GM19455 (cell line): Measurements from ENCODE around the gene NXT1.

ENCODE experiments used
- ATAC-seq: cut with Tn5 transposase; IDR thresholded peaks from one replicate; pipeline ENCODE4 v1.9.1; 2021; ENCODE audit not compliant: unreplicated experiment

The NXT1 gene

DNA sequence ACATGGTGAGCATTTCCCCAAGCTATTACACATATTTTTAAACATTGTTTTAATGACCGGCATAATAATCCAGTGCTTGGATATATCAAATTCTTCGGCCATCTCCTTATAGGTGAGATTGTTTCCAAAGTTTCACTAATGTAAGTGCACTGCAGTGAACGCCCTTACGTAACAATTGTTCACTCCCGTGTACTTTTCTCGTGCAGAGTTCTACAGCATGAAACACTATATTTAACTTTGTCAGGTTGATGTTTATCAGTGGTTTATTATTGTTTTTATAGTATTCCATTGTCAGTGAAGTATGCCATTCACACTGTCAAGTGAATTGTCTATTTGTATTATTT is 7.9 kb downstream of the NXT1 start:
- ATAC-seq: no peak

DNA sequence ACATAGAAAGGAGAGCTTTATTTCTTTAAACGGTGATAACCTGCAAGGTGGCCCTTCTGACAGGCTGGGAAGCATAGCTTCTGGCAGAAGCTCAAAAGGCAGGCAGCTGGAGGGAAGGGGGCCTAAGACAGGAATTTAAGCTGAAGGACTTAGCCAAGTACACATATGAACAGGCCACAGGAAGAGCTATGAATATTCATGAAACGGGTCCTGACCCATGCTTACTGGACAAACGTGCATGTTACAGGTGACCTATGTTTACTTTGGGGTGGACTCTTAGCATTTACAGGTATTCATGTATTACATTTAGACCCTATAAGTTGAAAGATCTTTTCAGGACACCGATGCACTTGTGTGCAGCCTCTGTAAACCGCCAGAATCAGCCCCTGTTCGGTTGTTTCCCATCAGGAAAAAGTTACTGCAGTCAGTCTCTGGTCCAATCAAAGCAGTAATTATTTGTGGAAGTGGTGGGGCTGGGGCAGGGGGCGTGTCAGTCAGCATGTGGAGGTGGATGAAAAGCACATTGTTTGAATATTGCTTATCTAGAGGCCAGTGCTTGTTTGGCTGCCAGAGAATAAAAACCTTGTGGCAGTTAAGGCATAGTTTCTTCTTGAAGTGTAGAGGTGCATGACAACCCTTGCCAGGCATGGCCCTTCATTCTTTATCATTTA is 8.5 kb downstream of the NXT1 start:
- ATAC-seq: no peak

DNA sequence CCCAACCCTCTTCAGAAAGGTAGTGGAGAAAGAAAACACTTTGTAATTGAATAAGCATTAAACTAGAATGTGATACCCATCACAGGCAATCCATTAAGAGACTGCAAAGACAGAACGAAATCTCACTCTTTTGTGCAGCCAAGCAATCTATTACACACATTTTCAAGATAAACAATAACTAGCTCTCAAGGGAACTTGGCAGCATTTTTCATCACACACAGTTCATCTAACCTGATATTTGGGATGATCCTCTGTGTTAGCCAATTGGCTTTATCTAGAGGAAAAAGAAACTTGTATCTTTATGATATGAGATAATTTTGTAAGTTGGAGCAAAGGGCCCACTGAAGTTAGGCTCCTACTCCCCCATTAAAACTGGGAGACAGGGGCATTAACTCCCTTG is 9.9 kb downstream of the NXT1 start:
- no peak for ATAC-seq

DNA sequence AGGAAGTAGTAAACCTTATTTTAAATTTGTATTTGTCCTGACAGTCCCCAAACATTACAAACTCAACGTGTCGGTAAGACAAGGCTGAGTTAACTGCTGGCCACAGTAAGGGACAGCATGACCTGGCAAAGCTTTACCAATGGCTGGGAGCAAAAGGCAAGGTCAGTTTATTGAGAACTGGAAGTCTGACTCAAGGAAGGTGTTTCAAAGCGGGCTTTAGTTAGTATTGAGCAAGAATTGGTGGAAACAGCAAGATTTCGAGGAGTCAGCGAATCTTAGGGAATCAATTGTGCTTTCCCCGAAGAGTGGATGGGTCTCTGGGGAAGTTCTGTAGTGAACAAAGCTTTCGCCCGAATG is 10.5 kb downstream of the NXT1 start:
- no peak for ATAC-seq

DNA sequence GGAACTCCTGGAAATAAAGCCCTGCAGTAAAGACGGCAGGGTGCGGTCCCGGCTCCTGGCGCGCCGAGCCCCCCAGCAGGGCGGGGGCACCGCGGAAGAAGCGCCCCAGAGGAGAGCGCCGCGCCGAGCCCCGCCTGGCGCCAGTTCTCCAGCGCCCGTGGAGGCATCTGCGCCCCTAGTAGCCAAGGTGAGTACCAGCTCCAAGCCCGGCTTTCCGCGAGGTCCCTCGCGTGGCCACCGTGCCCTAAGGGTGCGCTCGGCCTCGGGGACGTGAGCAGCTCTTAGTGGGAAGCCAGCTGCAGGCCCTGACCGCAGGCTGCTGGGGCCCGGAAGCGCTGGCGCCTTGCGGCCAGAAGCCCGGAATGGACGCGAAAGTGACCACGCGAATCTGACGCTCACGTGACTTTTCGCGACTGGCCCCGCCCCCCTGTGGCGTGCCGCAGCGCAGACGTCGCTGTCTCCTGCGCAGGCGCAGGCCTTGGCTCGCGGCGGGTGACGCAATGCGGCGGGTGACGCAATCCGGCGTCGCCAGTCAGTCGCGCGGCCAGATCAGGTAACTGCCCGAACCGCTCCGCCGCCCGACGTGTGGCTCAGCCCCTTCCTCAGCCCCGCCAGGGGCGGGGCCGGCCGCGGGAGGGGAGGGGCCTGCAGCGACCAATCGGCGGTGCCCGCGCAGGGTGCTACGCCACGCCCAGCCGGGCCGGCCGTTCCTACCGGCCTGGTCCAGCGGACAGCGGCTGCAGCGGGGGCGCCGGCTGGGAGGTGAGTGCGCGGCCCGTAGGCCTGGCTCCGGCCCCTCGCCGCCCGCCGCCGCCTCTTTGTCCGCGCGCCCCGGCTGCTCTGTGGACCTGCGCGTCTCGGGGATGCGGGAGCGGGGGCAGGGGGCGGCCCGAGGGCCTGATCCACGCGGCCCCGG is 11.1 kb downstream of the NXT1 start, which contains the start of gene GZF1:
TSS of gene GZF1 (plus strand) at position 707 of the 916 bp plus-strand sequence. CDS start 2,202 bp downstream, outside the sequence.
- peak; percentile 66 for ATAC-seq

DNA sequence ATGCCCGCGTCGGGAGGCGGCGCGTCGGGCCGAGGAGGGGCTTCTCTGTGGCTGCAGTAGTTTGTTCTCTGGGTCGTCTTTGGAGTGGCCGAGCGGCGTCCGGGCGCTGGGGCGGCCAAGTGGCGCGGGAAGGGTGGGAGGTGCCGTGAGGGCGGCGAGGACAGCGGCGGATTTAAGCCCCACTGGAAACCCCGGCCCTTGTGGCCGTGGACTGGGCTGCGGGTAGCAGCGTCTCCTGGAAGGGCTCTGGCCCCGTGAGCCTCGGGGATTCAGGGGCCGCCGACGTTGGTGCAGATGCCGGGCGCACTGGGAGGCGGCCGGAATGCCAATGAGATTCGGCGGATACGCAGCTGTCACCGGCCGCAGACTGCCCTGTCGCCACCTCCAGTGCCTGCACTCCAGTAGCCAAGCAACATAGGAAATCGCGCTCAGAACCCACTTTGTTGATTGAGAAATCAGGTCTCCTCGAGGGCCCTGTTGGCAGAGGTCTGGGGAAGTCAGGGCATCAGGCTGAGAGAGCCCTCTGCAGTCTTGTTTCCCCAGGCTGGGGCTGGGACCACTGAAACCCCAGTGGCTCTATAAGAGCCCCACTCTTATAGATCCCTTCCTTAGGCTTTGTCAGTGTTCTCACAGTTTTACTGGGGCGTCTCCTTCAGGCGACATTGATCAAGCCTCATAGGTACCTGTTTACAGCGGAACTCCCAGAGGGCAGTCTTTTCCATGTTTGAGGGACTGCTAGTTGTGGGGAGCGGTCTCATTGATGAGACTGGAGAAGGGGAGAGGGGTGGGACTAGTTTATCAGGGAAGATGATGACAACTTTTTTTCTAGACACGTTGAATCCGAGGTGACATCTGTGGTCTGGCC is 12.0 kb downstream of the NXT1 start:
- peak; percentile 6 for ATAC-seq

DNA sequence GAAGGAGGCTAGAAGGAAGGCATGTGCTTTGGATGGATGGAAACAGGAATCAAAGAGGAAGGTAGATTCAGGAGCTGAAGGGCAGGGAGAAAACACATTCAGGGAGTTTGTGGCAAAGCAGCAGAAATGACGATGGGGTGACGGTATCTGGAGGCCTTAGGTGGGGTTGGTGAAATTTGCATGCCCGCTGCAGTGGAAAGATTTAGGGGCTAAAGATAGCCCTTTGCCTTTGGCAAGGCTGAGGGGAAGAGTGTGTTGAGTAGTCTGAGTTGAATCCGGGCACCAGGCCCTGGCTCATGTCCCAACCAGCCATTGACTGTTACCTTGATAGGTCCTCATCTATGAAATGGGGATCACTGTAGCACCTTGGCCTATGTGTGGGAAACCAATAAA is 12.7 kb downstream of the NXT1 start:
- ATAC-seq: no peak

DNA sequence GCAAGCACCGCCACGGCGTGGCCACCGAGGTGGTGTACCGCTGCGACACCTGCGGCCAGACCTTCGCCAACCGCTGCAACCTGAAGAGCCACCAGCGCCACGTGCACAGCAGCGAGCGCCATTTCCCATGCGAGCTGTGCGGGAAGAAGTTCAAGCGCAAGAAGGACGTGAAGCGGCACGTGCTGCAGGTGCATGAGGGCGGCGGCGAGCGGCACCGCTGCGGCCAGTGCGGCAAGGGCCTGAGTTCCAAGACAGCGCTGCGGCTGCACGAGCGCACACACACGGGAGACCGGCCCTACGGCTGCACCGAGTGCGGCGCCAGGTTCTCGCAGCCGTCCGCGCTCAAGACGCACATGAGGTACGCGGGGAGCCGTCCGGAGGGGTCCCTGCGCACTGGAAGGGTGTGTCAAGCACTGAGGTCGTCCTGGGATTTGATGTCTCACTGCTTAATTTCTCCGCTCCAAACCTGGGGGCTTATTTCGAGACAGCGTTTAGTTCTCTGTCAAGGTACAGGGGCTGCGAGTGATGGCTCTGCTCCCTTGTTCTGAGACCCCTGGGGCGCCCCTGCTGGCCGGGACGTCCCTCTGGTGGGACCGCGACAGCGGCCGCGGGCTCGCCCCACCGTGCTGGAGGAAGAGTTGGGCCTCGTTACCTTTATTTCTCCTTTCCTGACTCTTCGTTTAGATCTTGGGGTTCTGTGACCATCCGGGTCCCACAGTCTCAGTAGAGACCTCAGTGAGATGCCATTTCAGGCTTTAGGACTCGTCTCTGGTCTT is 15.0 kb downstream of the NXT1 start:
- ATAC-seq: no peak

DNA sequence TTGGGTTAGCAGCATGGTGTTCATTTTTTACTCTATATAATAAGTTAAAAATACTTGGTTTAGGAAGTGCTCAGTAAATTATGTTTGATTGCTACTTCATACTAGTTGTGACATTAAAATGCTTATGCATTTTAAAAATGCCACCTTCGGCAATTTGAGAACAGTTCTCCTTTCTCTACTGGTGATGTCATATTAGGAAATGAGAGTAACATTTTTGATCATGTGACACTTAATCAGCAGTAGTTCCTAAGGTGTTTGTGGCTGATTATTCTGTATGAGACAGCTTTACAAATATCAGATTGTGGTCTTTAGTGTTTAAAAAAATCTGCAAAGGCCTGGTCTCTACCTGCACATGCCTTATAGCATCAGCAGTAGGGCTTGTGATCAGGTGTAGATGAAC is 15.8 kb downstream of the NXT1 start:
- ATAC-seq: no peak

DNA sequence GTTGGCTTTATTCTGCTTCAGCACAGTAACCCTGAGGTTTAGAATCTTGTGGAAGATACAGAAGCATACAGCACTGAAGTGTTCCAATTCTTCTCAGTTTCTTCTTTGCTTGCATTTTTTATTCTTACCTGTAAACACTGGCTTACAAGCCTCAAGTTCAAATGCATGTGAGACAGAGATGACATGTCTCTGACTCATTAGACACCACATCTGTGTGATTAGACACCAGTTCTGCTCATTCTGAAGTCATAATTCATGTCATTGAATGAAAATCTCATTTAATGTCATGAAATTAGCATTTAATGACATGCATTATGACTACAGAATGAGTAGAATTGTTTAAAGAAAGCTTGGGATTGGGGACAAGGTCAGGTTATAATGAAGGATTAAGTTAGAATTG is 17.2 kb downstream of the NXT1 start:
- no peak for ATAC-seq

DNA sequence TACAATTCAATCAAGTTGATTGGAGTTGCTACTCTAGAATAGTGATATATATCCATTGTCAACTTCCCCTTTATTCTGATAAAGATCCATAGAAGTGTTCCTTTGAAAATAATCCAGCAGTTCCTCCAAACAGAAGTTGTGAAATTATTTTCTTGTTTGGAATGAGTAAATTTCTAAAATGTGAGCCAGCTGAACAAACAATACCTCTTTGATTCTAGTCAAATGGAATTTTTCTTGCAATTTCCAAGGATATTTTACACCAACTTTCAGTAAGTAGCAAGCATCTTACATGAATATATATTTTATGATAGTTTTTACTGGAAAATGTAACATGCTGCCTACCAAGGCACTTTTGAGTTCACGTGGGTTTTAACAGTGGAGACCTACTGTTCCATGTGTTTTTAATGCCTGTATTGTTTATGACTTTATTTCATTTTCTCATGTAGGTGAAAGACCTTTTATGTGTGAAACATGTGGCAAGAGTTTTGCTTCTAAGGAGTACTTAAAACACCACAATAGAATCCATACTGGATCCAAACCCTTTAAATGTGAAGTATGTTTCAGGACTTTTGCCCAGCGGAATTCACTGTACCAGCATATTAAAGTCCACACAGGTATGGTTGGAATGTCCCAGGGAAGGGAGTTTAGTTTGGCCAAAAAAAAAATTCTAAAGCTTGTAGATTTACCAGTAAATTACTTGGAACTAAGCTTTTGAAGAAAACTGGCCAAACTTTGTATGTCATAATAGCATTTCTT is 17.9 kb downstream of the NXT1 start:
- ATAC-seq: no peak

DNA sequence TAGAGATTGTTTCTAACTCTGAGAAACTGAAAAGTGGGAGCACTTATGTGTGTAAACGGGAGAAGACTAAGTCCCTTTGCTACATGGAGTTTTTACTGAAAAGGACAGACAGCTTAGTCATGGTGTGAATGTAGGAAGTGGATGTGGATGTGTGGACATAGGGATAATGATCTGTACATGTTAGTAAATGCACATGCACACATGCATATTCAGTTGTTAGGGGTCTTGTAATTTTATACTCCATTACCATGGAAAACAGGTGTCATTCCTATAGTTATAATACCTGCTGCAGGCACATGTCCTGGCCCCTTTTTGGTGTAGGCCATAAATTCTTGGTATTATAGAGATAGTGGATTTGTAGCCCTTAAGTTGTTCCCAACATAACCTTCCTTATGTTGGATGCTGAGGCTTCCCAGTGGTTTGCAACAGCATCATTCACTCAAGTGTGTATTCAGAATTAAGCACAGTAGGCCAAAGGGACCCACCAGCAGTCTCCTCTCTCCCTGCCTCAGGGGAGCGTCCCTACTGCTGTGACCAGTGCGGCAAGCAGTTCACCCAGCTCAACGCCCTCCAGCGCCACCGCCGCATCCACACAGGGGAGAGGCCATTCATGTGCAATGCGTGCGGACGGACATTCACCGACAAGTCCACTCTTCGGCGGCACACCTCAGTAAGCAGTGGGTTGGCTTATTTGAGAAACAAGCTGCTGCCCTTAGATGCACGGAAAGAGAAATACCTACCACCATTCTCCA is 18.7 kb downstream of the NXT1 start:
- ATAC-seq: no peak

DNA sequence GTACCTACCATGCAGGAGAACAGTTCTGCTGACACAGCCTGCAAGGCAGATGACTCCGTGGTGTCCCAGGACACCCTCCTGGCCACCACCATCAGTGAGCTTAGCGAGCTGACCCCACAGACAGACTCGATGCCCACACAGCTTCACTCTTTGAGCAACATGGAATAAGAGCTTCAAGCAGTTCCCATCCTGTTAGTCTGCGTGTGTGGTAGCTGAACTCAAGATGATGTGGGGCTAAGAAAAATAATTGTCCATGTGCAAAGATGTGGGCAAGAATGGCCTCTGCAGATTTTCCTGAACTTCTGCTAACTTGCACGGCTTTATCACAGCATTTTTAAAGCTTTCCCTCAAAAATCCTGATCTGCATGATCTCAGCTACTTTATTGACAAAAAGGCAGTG is 19.7 kb downstream of the NXT1 start:
- ATAC-seq: no peak

DNA sequence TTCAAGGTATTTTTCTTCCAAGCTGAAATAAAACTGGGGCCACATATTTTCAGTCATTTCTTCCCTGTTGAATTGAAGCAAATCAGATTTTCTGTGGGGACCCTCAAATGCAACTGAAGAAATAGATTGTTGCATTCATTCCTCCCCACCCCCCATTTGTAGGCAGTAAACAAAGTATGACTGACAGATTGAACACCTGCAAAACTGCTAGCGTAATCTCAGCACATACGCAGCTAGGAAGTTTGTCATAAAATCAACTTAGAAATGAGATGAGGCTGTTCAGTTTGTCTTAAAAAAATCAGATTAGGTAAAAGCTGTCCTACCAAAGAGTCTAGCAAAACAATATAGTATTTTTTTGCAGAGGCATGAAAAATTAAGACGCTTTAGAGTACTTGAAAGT is 20.3 kb downstream of the NXT1 start:
- ATAC-seq: no peak

DNA sequence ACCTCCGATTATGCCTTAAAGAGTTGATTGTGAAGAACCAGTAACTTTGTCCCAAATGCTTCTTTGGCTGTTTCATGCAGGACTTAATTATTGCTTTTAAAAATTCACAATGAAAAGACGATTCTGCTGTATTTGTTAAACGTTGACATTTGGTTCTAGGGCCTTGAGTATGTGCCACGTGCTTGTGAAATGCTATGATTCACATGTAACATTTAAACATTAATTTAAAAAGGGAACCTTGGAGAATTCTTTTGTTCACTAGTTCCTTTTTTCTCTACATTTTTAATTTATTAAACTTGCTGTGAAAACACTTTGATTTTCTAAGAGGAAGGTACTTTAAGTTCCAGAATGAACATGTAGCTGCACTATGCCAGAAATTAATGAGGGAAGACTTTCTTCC is 20.9 kb downstream of the NXT1 start:
- ATAC-seq: no peak

DNA sequence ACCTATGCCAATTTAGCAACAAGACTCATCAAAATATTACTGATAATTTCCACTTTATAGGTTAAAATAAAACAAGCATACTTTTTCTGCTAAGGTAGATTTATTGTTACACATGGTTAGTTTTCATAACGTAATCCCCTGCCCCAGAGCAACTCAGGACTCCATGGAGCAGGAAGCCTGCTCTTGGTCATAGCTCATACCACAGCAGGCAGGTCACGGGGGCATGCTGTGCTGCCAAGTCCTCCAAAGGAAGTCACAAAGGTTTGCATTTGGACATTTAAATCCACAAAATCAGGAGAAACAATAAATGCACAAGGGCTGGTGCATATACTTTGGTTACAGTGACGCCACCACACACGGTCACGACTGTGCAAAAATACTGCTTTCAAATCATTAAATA is 23.9 kb downstream of the NXT1 start:
- no peak for ATAC-seq

DNA sequence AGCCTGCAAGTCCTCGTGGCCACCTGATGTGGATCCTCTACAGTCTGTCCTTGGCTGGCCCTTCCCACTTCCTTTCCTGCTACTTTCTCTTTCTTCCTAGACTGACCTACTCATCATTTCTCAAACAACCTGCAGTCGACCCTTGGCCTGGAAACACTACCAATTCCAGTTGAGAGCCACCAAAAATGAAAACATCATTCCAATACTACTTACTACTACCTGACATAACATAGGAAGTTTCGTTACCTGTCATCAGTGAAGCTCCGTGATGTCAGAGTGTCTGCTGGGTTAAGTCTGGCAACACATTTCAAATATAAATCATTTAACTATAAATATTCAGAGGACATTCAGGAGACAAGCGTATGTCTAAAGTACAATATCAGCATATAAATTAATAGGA is 25.2 kb downstream of the NXT1 start:
- ATAC-seq: no peak

DNA sequence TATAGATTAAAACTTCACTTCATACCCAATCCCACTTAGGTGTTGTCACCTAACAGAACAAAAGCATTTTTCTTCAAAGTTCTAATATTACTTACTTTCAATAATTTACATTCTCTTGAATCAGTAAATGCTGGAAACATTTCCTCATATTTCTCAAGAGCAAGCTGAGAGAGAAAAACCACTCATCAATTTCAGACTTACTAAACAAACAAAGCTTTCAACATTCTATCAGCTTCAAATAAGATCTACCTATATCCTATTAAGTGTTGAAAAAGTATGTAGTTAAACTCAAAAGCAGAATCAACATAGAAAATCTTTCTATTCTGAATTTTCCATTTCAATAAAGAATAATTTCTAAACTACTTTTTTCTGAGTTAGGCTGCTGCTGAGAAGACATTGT is 29.2 kb downstream of the NXT1 start:
- no peak for ATAC-seq

DNA sequence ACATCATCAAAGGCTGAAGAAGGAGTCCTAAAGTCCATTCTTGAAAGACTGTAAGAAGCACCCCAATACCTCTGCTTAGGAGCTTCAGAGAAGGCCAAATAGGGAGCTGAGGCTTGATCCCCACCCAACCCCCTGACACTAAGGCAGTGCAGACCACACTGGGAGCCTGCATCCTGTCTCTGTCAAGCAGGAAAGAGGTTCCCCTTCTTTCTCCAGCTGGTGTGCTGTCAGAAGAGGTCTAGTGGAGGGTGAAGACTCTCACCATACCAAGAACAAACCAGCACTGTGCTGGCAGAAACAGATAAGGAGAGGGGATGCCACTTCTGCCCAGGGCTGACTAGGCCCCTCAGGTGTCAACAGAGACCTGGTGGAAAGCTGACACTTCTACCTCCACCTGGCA is 31.3 kb downstream of the NXT1 start:
- ATAC-seq: no peak
